Glutamatergic neuron (in vitro differentiated cells): Measurements from ENCODE around the gene SLC17A5. TPM values are rescaled to one million over a fixed set of nuclear protein-coding genes. Genes with fewer than 3 reads are reported as not detected.

Experiments used
- DNase-seq: peaks from one replicate; pipeline ENCODE4 v3.0.0; 2022
- H3K27ac Mint-ChIP-seq: one replicate; pipeline ENCODE4 v1.8.0; 2020; ENCODE audit warnings: mild to moderate bottlenecking, mixed read lengths, inconsistent platforms; ENCODE audit not compliant: unreplicated experiment
- H3K27me3 Mint-ChIP-seq: one replicate; pipeline ENCODE4 v1.8.0; 2020; ENCODE audit warnings: mild to moderate bottlenecking, moderate library complexity, mixed read lengths, inconsistent platforms; ENCODE audit not compliant: unreplicated experiment
- H3K36me3 Mint-ChIP-seq: one replicate; pipeline ENCODE4 v1.8.0; 2020; ENCODE audit warnings: mild to moderate bottlenecking, mixed read lengths, inconsistent platforms; ENCODE audit not compliant: unreplicated experiment
- H3K4me1 Mint-ChIP-seq: one replicate; pipeline ENCODE4 v1.8.0; 2020; ENCODE audit warnings: mild to moderate bottlenecking, low read depth, mixed read lengths, inconsistent platforms; ENCODE audit not compliant: unreplicated experiment
- H3K4me3 Mint-ChIP-seq: one replicate; pipeline ENCODE4 v1.8.0; 2020; ENCODE audit warnings: mild to moderate bottlenecking, mixed read lengths, inconsistent platforms; ENCODE audit not compliant: unreplicated experiment
- H3K9me3 Mint-ChIP-seq: one replicate; pipeline ENCODE4 v1.8.0; 2020; ENCODE audit warnings: mild to moderate bottlenecking, moderate library complexity, mixed read lengths, inconsistent platforms; ENCODE audit not compliant: unreplicated experiment
- total RNA-seq: library from RNA; stranded (reverse); fragmentation: NEBNext Ultra II Directional; extraction: Animal tissue kit (Norgen Biotek cat#: 25700); gene quantifications from one replicate; pipeline ENCODE4 v1.2.1, GENCODE V29; 2021; ENCODE audit not compliant: unreplicated experiment
- TF ChIP-seq, protein P1 (sequence below): fragments of 200-600 bp; sonication (generic); IDR thresholded peaks from one replicate; pipeline ENCODE4 v1.5.0; 2021; ENCODE audit not compliant: partially characterized antibody, unreplicated experiment

SLC17A5 gene
- total RNA-seq, 1 donor from 2014 or later: 14.3 TPM

DNA sequence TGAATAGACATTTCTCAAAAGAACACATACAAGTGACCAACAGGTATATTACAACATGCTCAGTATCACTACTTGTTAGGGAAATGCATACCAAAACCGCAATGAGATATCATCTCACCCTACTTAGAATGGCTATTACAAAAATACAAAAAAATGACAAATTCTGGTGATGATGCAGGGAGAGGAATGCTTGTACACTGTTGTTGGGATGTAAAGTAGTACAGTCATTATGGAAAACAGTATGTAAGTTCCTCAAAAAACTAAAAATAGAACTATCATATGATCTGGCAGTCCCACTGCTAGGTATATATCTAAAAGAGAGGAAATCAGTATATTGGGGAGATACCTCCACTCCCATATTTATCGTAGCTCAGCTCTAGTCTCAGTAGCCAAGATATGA lies 10.9 kb upstream of the SLC17A5 start:
- TF ChIP-seq, protein P1, sequence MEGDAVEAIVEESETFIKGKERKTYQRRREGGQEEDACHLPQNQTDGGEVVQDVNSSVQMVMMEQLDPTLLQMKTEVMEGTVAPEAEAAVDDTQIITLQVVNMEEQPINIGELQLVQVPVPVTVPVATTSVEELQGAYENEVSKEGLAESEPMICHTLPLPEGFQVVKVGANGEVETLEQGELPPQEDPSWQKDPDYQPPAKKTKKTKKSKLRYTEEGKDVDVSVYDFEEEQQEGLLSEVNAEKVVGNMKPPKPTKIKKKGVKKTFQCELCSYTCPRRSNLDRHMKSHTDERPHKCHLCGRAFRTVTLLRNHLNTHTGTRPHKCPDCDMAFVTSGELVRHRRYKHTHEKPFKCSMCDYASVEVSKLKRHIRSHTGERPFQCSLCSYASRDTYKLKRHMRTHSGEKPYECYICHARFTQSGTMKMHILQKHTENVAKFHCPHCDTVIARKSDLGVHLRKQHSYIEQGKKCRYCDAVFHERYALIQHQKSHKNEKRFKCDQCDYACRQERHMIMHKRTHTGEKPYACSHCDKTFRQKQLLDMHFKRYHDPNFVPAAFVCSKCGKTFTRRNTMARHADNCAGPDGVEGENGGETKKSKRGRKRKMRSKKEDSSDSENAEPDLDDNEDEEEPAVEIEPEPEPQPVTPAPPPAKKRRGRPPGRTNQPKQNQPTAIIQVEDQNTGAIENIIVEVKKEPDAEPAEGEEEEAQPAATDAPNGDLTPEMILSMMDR: no peak
- no peak overlapping the region for H3K4me3 Mint-ChIP-seq
- no peaks in the 10 kb centered on the region for H3K9me3 Mint-ChIP-seq
- no peak for DNase-seq
- no peaks in the 10 kb centered on the region for H3K4me1 Mint-ChIP-seq
- no peaks in the 10 kb centered on the region for H3K36me3 Mint-ChIP-seq
- no peak overlapping the region for H3K27ac Mint-ChIP-seq
- no peaks in the 10 kb centered on the region for H3K27me3 Mint-ChIP-seq

- TF ChIP-seq, protein P1: no peak
- H3K9me3 Mint-ChIP-seq: peaks cover 2% of the 10 kb centered on the region
- no peak overlapping the region for H3K4me3 Mint-ChIP-seq
- H3K27me3 Mint-ChIP-seq: peaks cover 7% of the 10 kb centered on the region
- no peak for DNase-seq
- no peak overlapping the region for H3K27ac Mint-ChIP-seq
- H3K4me1 Mint-ChIP-seq: peaks cover 2% of the 10 kb centered on the region
- no peaks in the 10 kb centered on the region for H3K36me3 Mint-ChIP-seq
Observed at GRCh38 chr6:73657201-73657600, 3.4 kb upstream of the SLC17A5 start.

GRCh38 chr6:73656531-73657145 lies 2.8 kb upstream of the SLC17A5 start:
- peaks cover 2% of the 10 kb centered on the region for H3K4me1 Mint-ChIP-seq
- no peak for DNase-seq
- peaks cover 7% of the 10 kb centered on the region for H3K27me3 Mint-ChIP-seq
- no peak overlapping the region for H3K4me3 Mint-ChIP-seq
- TF ChIP-seq, protein P1: no peak
- H3K36me3 Mint-ChIP-seq: no peaks in the 10 kb centered on the region
- no peak overlapping the region for H3K27ac Mint-ChIP-seq
- peaks cover 2% of the 10 kb centered on the region for H3K9me3 Mint-ChIP-seq

DNA sequence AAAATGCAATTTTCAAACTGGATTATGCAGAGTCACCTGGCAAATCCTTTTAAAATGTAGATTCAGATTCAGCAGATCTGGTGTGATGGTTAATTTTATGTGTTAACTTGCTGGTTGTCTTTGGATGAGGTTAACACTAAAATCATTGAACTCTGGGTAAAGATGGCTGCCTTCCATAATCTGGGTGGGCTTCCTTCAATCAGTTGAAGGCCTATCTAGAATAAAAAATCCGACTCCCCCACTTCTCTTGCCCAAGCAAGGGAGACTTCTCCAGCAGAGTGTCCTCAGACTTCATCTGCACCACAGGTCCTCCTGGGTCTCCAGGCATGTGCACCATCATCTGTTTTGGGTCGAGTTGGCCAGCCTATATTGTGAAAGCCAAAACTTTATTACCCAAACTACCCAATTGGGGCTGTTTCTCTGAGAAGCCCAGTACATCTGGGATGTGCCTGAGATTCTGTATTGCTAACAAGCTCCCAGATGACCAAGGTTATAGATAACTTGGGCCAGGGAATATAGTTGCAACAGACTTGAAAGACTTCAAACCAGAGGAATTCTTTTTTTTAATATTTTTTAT lies 1.6 kb upstream of the SLC17A5 start:
- no peak overlapping the region for H3K27ac Mint-ChIP-seq
- H3K4me3 Mint-ChIP-seq: peak overlapping the region; percentile 28

More for the DNA sequence above, 1.6 kb upstream of the SLC17A5 start:
- Mint-ChIP-seq H3K9me3 (peaks cover 2% of the 10 kb centered on the region), H3K4me1 (peaks cover 4% of the 10 kb centered on the region), H3K36me3 (no peaks in the 10 kb centered on the region), H3K27me3 (peaks cover 7% of the 10 kb centered on the region)
- TF ChIP-seq, protein P1: no peak
- no peak for DNase-seq
